Endothelial cell of umbilical vein (primary cell): ENCODE data around the gene RFPL1. TPM values are rescaled to one million over a fixed set of nuclear protein-coding genes. Genes with fewer than 3 reads are reported as not detected.

ENCODE experiments used
- BruUV-seq: library from RNA; stranded (reverse); fragments of 400-500 nt; replicated peaks from 2 replicates; lab custom pipeline; 2021; lab: Mats Ljungman, UMichigan
- CTCF ChIA-PET: fragments of 300-600, 350-600 bp; sonication (Branson Sonifier 250); formaldehyde crosslinking; loops from one replicate; lab custom pipeline; 2021; ENCODE audit warnings: antibody characterized with exemption, inconsistent platforms; lab: Charles Lee
- POLR2A ChIA-PET: fragments of 300-600, 350-600 bp; sonication (Branson Sonifier 250); formaldehyde crosslinking; loops from one replicate; lab custom pipeline; 2021; ENCODE audit warnings: antibody characterized with exemption, inconsistent platforms; lab: Charles Lee
- DNase-seq: peaks from one replicate; pipeline ENCODE4 v3.0.0-alpha.2; 2011; ENCODE audit warnings: low read depth, low spot score
- FAIRE-seq: peaks from 2 replicates; lab custom pipeline; 2011; peaks lifted over from hg19 to GRCh38; lab: Jason Lieb, UNC
- H2AFZ ChIP-seq: 2 replicates; pipeline ENCODE4 v1.6.0; 2012; ENCODE audit warnings: low read depth, low read length, control low read depth, inconsistent platforms
- H3K27ac ChIP-seq: 2 replicates; pipeline ENCODE4 v1.5.1; 2011; ENCODE audit warnings: low read depth, mild to moderate bottlenecking, control low read depth, low read length, moderate library complexity; ENCODE audit not compliant: insufficient read depth
- H3K27me3 ChIP-seq, 2 experiments: 2 replicates each; pipeline versions ENCODE4 v1.6.0 to v1.6.1; 2011; ENCODE audit warnings: low read length in 2 of 2, mixed read lengths in 1 of 2; ENCODE audit not compliant: control insufficient read depth in 2 of 2, insufficient read depth in 2 of 2
- H3K36me3 ChIP-seq, 2 experiments: 2 replicates in 1 of 2; 3 replicates in 1 of 2; pipeline ENCODE4 v1.5.1; 2011; ENCODE audit warnings: low read length in 2 of 2, mild to moderate bottlenecking in 1 of 2, moderate library complexity in 1 of 2; ENCODE audit not compliant: control insufficient read depth in 2 of 2, insufficient read depth in 2 of 2; ENCODE audit errors: extremely low read depth in 1 of 2
- H3K4me1 ChIP-seq: 3 replicates; pipeline ENCODE4 v1.5.1; 2011; ENCODE audit warnings: mild to moderate bottlenecking, low read length; ENCODE audit not compliant: control insufficient read depth, insufficient read depth; ENCODE audit errors: extremely low read depth
- H3K4me2 ChIP-seq: 2 replicates; pipeline ENCODE4 v1.6.1; 2011; ENCODE audit warnings: low read length, control low read depth, mixed read lengths; ENCODE audit not compliant: insufficient read depth
- H3K4me3 ChIP-seq, 3 experiments: fragments of 200-600 bp in 1 of 3; sonication (generic), shearing (Covaris generic) in 1 of 3; replicated peaks in 1 of 3; 2 replicates each; pipeline ENCODE4 v1.5.1; 2011 to 2016; ENCODE audit warnings: control low read depth in 3 of 3, low read length in 3 of 3, mild to moderate bottlenecking in 2 of 3, inconsistent platforms in 1 of 3, low read depth in 1 of 3, moderate library complexity in 1 of 3; ENCODE audit not compliant: insufficient read depth in 1 of 3
- H3K79me2 ChIP-seq: 2 replicates; pipeline ENCODE4 v1.6.0; 2012; ENCODE audit warnings: low read length, inconsistent platforms; ENCODE audit not compliant: control insufficient read depth, insufficient read depth
- H3K9ac ChIP-seq: replicated peaks from 2 replicates; pipeline ENCODE3; 2011; ENCODE audit warnings: low read length, control low read depth; ENCODE audit not compliant: insufficient read depth; ENCODE audit errors: extremely low read depth
- H3K9me1 ChIP-seq: replicated peaks from 3 replicates; pipeline ENCODE4 v1.6.0; 2011; ENCODE audit warnings: mild to moderate bottlenecking, low read length; ENCODE audit not compliant: control insufficient read depth, insufficient read depth; ENCODE audit errors: extremely low read depth
- H3K9me3 ChIP-seq: replicated peaks from 2 replicates; pipeline ENCODE4 v1.5.1; 2012; ENCODE audit warnings: low read length, inconsistent platforms; ENCODE audit not compliant: control insufficient read depth, insufficient read depth
- H4K20me1 ChIP-seq: replicated peaks from 2 replicates; pipeline ENCODE3; 2011; ENCODE audit warnings: mild to moderate bottlenecking, low read length; ENCODE audit not compliant: control insufficient read depth, insufficient read depth; ENCODE audit errors: extremely low read depth
- CTCF ChIP-seq, 2 donors: IDR thresholded peaks; 1 replicate in 1 of 2; 2 replicates in 1 of 2; pipeline ENCODE4 v1.5.1; 2011; ENCODE audit warnings: low read length in 2 of 2, mild to moderate bottlenecking in 2 of 2, moderate library complexity in 2 of 2, control low read depth in 1 of 2, inconsistent platforms in 1 of 2, low read depth in 1 of 2; ENCODE audit not compliant: insufficient read depth in 1 of 2; ENCODE audit errors: extremely low read depth in 1 of 2
- EZH2 ChIP-seq: IDR thresholded peaks from 2 replicates; pipeline ENCODE4 v1.6.1; 2012; ENCODE audit warnings: borderline replicate concordance, low read depth, mild to moderate bottlenecking, moderate library complexity, low read length, inconsistent platforms; ENCODE audit not compliant: severe bottlenecking
- FOS ChIP-seq: IDR thresholded peaks from 2 replicates; pipeline ENCODE4 v1.6.1; 2011; ENCODE audit warnings: mild to moderate bottlenecking, low read length, moderate library complexity, borderline replicate concordance; ENCODE audit not compliant: insufficient read depth
- GATA2 ChIP-seq: IDR thresholded peaks from 2 replicates; pipeline ENCODE4 v1.7.0; 2011; ENCODE audit warnings: low read depth, mild to moderate bottlenecking, moderate library complexity, mixed read lengths, low read length; ENCODE audit not compliant: insufficient read length, insufficient read depth
- JUN ChIP-seq: IDR thresholded peaks from 2 replicates; pipeline ENCODE4 v1.6.1; 2011; ENCODE audit warnings: borderline replicate concordance, low read depth; ENCODE audit not compliant: insufficient read length, insufficient read depth
- MAX ChIP-seq: IDR thresholded peaks from 2 replicates; pipeline ENCODE4 v1.6.1; 2011; ENCODE audit not compliant: insufficient read depth, insufficient read length
- MYC ChIP-seq: IDR thresholded peaks from one replicate; pipeline ENCODE4 v1.6.1; 2011; ENCODE audit warnings: mild to moderate bottlenecking, low read depth, low read length
- POLR2A ChIP-seq: IDR thresholded peaks from 2 replicates; pipeline ENCODE4 v1.6.1; 2012; ENCODE audit warnings: low read depth, mild to moderate bottlenecking, control low read depth, low read length
- POLR2AphosphoS5 ChIP-seq: IDR thresholded peaks from 2 replicates; pipeline ENCODE4 v1.6.1; 2012; ENCODE audit warnings: low read depth, mild to moderate bottlenecking, control low read depth, low read length, moderate library complexity; ENCODE audit not compliant: insufficient read depth
- dilution Hi-C: fragments of 300-500 bp; cut with MboI; formaldehyde crosslinking; loops from one replicate; pipeline ENCODE4 v1.15.0; 2019; ENCODE audit warnings: low sequenced_read_pairs; ENCODE audit not compliant: extremely low pct_ligation_motif_present
- intact Hi-C: fragments of 100-400 bp; cut with micrococcal nuclease; formaldehyde crosslinking; loops from one replicate; pipeline ENCODE4 v1.10.0; 2022
- polyA plus RNA-seq, 4 experiments: library from polyadenylated mRNA; depleted of rRNA in 3 of 4; stranded (reverse) in 3 of 4; unstranded in 1 of 4; fragments of >200 nt; gene quantifications; 2 replicates each; pipeline versions ENCODE4 v1.2.1 to v1.2.3, GENCODE V29; 2011 to 2012; ENCODE audit warnings: missing spikeins in 1 of 4
- total RNA-seq: library from RNA; stranded (reverse); gene quantifications from 2 replicates; pipeline ENCODE4 v1.2.3, GENCODE V29; 2021

Gene RFPL1
- total and polyA plus RNA-seq, 2 donors (not counting 3 experiments of a cell fraction or from before 2014, with no cell fraction given): not detected

- Histone ChIP-seq H2AFZ (no peak overlapping the region), H3K27me3 (peaks cover 13 to 16% of the 10 kb centered on the region in 2 experiments), H3K9me1 (no peaks in the 10 kb centered on the region), H3K4me1 (peaks cover 5% of the 10 kb centered on the region), H3K4me3 (no peak overlapping the region), H3K9ac (no peak overlapping the region), H3K36me3 (no peaks in the 10 kb centered on the region), H3K27ac (no peak overlapping the region), H3K79me2 (no peaks in the 10 kb centered on the region), H4K20me1 (no peaks in the 10 kb centered on the region), H3K4me2 (no peak overlapping the region), H3K9me3 (no peaks in the 10 kb centered on the region)
- no peak for DNase-seq
- TF ChIP-seq MYC (no peak), GATA2 (no peak), CTCF (IDR thresholded peaks at IDR 0.05; ENCODE audit: extremely low read depth in 1 of 2, insufficient read depth in 1 of 2, low read depth in 1 of 2, low read length in 2 of 2) (no peak), JUN (no peak), MAX (no peak), EZH2 (no peak), POLR2AphosphoS5 (no peak), FOS (no peak), POLR2A (no peak)
- CTCF ChIA-PET: interaction anchor here (0.9 to 2.4 kb wide), 2 partner anchors 14 to 16 kb away, joined by 3 to 10 read pairs; no protein-coding TSS in a partner anchor
- no TSS peak for BruUV-seq
- POLR2A ChIA-PET: no interaction called here
- no peak for FAIRE-seq
- intact Hi-C loops (no loop called here), dilution Hi-C loops (no loop called here)
Observed at GRCh38 chr22:29485448-29485847, 47.1 kb downstream of the RFPL1 start.
